ENCODE measurements around the gene TAF1B. TPM values are rescaled to one million over a fixed set of nuclear protein-coding genes. Genes with fewer than 3 reads are reported as not detected.

TAF1B gene
- total RNA-seq, result 22.4 and 55.7 TPM in 2 replicates

DNA sequence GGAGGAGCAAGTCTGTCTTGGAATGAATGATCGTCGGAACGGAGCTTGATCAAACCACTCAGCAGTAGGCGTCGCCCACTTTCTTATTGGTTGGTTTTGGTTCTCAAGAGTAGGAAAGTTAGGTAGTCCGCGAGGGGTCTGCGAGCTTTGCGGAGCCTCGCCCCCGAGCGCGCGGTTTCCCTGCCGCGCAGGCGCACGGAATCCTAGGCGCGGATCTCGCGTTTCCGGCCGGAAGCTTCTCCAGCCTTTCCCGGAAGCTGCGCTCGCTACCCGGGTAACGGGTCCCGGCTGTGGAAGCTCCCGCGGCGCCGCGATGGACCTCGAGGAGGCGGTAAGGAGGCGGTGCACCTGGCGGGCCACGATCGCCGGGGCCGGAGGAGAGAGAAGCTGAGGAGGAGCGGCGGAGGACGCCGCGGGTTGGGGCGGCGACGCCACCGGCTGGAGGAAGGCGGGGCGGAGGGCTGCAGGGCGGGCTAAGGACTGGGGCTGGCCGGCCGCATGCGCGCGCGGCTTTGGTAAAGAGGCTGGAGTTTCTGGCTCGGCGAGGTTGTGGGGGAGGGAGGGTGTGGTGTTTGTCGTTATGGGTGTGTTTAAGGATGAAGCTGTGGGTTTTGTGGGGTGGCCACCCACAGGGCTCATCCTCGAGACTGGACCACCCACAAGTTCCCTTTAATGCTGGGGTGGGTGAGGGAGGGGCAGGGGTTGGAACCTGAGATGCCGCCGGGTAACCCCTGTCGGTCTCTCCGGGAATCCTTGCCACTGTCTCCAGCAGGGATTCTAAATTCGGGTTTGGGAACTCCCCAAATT is at the start of gene TAF1B:
TSS of gene TAF1B (plus strand) at position 246 of the 807 bp plus-strand sequence. CDS start at position 314, 68 bp downstream.

DNA sequence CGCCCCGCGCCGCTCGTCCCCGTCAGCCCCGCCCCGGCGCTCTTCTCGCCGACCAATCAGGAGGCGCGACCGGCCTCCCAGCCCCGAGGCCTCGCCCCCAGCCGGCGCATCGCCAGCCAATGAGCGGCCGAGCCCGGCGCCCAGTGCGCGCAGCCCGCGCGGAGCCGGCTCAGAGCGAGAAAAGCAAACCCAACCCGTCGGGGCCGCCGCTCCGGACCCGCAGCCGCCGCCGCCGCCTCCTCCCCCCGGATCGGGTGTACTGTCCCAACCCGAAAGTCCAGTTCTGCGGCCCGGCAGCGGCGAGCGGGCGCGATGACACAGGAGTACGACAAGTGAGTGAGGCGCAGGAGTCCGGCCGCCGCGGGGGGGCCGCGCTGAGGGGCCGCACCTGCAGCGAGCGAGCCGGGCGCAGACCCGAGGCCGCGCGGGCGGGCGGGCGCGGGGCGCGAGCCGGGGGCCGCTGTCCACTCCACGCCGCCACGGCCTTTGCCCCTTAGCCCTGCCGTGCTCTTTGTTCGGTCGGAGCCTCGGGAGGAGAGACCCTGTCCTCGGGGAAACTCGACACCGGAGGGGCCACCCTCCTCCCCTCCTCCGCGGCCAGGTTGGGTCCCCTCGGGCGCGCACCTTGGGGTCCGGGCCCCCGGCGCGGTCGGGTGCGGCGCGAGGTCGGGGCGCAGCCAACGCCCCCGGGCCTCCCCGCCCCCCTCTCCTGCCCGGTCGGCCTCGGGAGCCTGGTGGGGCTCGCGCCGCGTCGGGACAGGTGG is 108.4 kb downstream of the TAF1B start, which contains the start of gene GRHL1:
TSS of gene GRHL1 (plus strand) at position 172 of the 764 bp plus-strand sequence. CDS start at position 313, 141 bp downstream.

Other genes with a start within 250 kb of the TAF1B start
- gene YWHAQ, start 212.5 kb upstream of the TAF1B start, total RNA-seq, result 348 and 438 TPM in 2 replicates
- 1.1 and 1.6 TPM in 2 replicates for gene GRHL1, start 108.2 kb downstream of the TAF1B start, total RNA-seq
- gene KLF11, start 200.1 kb downstream of the TAF1B start, total RNA-seq, result 6.2 and 7.4 TPM in 2 replicates
- gene CYS1, start 236.9 kb downstream of the TAF1B start, total RNA-seq, result 0.20 and 0.37 TPM in 2 replicates

Measured in subcutaneous preadipocyte (primary cell).